ENCODE data around the gene ITK.

ITK gene

GRCh38 chr5:157161996-157162395 is 18.6 kb upstream of the ITK start:
- H3K27ac ChIP-seq (ENCODE audit: low read depth, low read length), result no peak overlapping the region
- H4K20me1 ChIP-seq (ENCODE audit: low read depth, low read length), result no peaks in the 10 kb centered on the region
- H3K36me3 ChIP-seq (ENCODE audit: low read length), result no peaks in the 10 kb centered on the region
- no peak overlapping the region for H3K4me2 ChIP-seq (ENCODE audit: low read depth, low read length, poor library complexity, severe bottlenecking)
- no peak overlapping the region for H3K9ac ChIP-seq (ENCODE audit: low read length)
- no peaks in the 10 kb centered on the region for H3F3A ChIP-seq (ENCODE audit: insufficient read depth)
- TF ChIP-seq EZH2phosphoT487 (conservative IDR thresholded peaks at IDR 0.05; ENCODE audit: low read length), result no peak
- TF ChIP-seq CTCF (IDR thresholded peaks at IDR 0.05; ENCODE audit: insufficient read depth, low read length, poor library complexity, severe bottlenecking), result no peak
- H3K4me3 ChIP-seq (ENCODE audit: insufficient read depth, low read length, poor library complexity, severe bottlenecking), result no peak overlapping the region
- H3K9me2 ChIP-seq (replicated peaks; ENCODE audit: insufficient read depth, low read length), result no peaks in the 10 kb centered on the region
- no peak overlapping the region for H2AFZ ChIP-seq (ENCODE audit: low read depth, low read length, severe bottlenecking)
- no peaks in the 10 kb centered on the region for H3K27me3 ChIP-seq (ENCODE audit: low read length)
- no peaks in the 10 kb centered on the region for H3K9me3 ChIP-seq (ENCODE audit: insufficient read depth, low read length)
- H3K79me2 ChIP-seq (ENCODE audit: insufficient read depth, low read length), result no peaks in the 10 kb centered on the region

- H3K9ac ChIP-seq (ENCODE audit: low read length), result no peak overlapping the region
- no peaks in the 10 kb centered on the region for H4K20me1 ChIP-seq (ENCODE audit: low read depth, low read length)
- H3K36me3 ChIP-seq (ENCODE audit: low read length), result no peaks in the 10 kb centered on the region
- H3K27ac ChIP-seq (ENCODE audit: low read depth, low read length), result no peak overlapping the region
- no peaks in the 10 kb centered on the region for H3F3A ChIP-seq (ENCODE audit: insufficient read depth)
- no peaks in the 10 kb centered on the region for H3K79me2 ChIP-seq (ENCODE audit: insufficient read depth, low read length)
- no peaks in the 10 kb centered on the region for H3K9me3 ChIP-seq (ENCODE audit: insufficient read depth, low read length)
- no peak overlapping the region for H3K4me2 ChIP-seq (ENCODE audit: low read depth, low read length, poor library complexity, severe bottlenecking)
- no peaks in the 10 kb centered on the region for H3K9me2 ChIP-seq (replicated peaks; ENCODE audit: insufficient read depth, low read length)
- no peak overlapping the region for H2AFZ ChIP-seq (ENCODE audit: low read depth, low read length, severe bottlenecking)
- H3K27me3 ChIP-seq (ENCODE audit: low read length), result no peaks in the 10 kb centered on the region
- no peak overlapping the region for H3K4me3 ChIP-seq (ENCODE audit: insufficient read depth, low read length, poor library complexity, severe bottlenecking)
- TF ChIP-seq EZH2phosphoT487 (conservative IDR thresholded peaks at IDR 0.05; ENCODE audit: low read length), result no peak
Observed at GRCh38 chr5:157162919-157163510, 17.6 kb upstream of the ITK start.

- Histone ChIP-seq H2AFZ (ENCODE audit: low read depth, low read length, severe bottlenecking) (no peak overlapping the region), H4K20me1 (ENCODE audit: low read depth, low read length) (no peaks in the 10 kb centered on the region), H3K36me3 (ENCODE audit: low read length) (no peaks in the 10 kb centered on the region), H3F3A (ENCODE audit: insufficient read depth) (no peaks in the 10 kb centered on the region), H3K27ac (ENCODE audit: low read depth, low read length) (no peak overlapping the region), H3K79me2 (ENCODE audit: insufficient read depth, low read length) (no peaks in the 10 kb centered on the region), H3K27me3 (ENCODE audit: low read length) (no peaks in the 10 kb centered on the region), H3K4me2 (ENCODE audit: low read depth, low read length, poor library complexity, severe bottlenecking) (no peak overlapping the region), H3K9me3 (ENCODE audit: insufficient read depth, low read length) (no peaks in the 10 kb centered on the region), H3K9me2 (replicated peaks; ENCODE audit: insufficient read depth, low read length) (no peaks in the 10 kb centered on the region), H3K9ac (ENCODE audit: low read length) (no peak overlapping the region), H3K4me3 (ENCODE audit: insufficient read depth, low read length, poor library complexity, severe bottlenecking) (no peak overlapping the region)
- TF ChIP-seq EZH2phosphoT487 (conservative IDR thresholded peaks at IDR 0.05; ENCODE audit: low read length) (no peak), CTCF (IDR thresholded peaks at IDR 0.05; ENCODE audit: insufficient read depth, low read length, poor library complexity, severe bottlenecking) (no peak)
Observed at GRCh38 chr5:157164521-157164920, 16.1 kb upstream of the ITK start.

- no peak overlapping the region for H3K27ac ChIP-seq (ENCODE audit: low read depth, low read length)
- no peaks in the 10 kb centered on the region for H3K9me2 ChIP-seq (replicated peaks; ENCODE audit: insufficient read depth, low read length)
Observed at GRCh38 chr5:157165261-157165660, 15.4 kb upstream of the ITK start.

More at GRCh38 chr5:157165261-157165660, 15.4 kb upstream of the ITK start:
- Histone ChIP-seq H3K27me3 (ENCODE audit: low read length) (no peaks in the 10 kb centered on the region), H3F3A (ENCODE audit: insufficient read depth) (no peaks in the 10 kb centered on the region), H3K4me2 (ENCODE audit: low read depth, low read length, poor library complexity, severe bottlenecking) (no peak overlapping the region), H3K79me2 (ENCODE audit: insufficient read depth, low read length) (no peaks in the 10 kb centered on the region), H4K20me1 (ENCODE audit: low read depth, low read length) (no peaks in the 10 kb centered on the region), H3K9me3 (ENCODE audit: insufficient read depth, low read length) (no peaks in the 10 kb centered on the region), H3K36me3 (ENCODE audit: low read length) (no peaks in the 10 kb centered on the region), H3K4me3 (ENCODE audit: insufficient read depth, low read length, poor library complexity, severe bottlenecking) (no peak overlapping the region), H3K9ac (ENCODE audit: low read length) (no peak overlapping the region), H2AFZ (ENCODE audit: low read depth, low read length, severe bottlenecking) (no peak overlapping the region)
- TF ChIP-seq CTCF (IDR thresholded peaks at IDR 0.05; ENCODE audit: insufficient read depth, low read length, poor library complexity, severe bottlenecking), result no peak
- TF ChIP-seq EZH2phosphoT487 (conservative IDR thresholded peaks at IDR 0.05; ENCODE audit: low read length), result no peak

All from SU-DHL-6 (cell line).